Measurements from ENCODE around the gene TNS2.
"Not testable (repeated sequence)": the region's sequence is repeated elsewhere in the genome, so short reads cannot be mapped to it uniquely, and the experiment has no call there.

The TNS2 gene

DNA sequence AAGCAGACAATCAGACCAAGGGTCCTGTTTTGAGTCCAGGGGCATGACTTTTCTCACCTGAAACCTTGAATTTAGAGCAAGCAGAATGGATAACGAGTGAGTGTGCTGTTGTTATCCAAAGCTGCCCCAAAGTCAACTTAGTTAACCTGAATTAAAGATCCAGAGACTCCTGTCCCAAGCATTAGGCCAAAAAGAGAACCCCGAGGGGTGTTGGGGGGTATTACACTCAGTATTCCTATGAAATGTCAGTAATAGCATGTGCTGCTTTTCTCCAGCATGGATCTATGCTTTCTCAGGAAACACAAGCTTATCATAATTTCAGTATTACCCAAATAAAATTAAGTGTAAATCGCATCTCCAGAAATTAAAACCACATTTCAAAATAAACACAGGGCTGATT is 24.6 kb upstream of the TNS2 start:
- Histone ChIP-seq H3K9me3 (ENCODE audit: control insufficient read depth, insufficient read depth, low read depth, low read length) (no peaks in the 10 kb centered on the region), H3K4me1 (ENCODE audit: control insufficient read depth, insufficient read depth, low read length) (no peaks in the 10 kb centered on the region), H3K27ac (ENCODE audit: extremely low read depth, low read depth, low read length) (no peak overlapping the region), H3K4me3 (ENCODE audit: low read depth, low read length) (no peak overlapping the region), H3K36me3 (ENCODE audit: control insufficient read depth in 2 of 2, insufficient read depth in 1 of 2, low read length in 2 of 2) (peaks cover 84 to 87% of the 10 kb centered on the region in 2 experiments)
- CTCF ChIA-PET, result interaction anchor here (1.9 kb wide), 1 partner anchor 10 kb away, joined by 7 read pairs; no protein-coding TSS in a partner anchor
- POLR2A ChIA-PET, result interaction anchor here (1.8 kb wide), 1 partner anchor 22 kb away, joined by 4 read pairs; no protein-coding TSS in a partner anchor
- TF ChIP-seq BCL11B (tag by site-specific recombination; IDR thresholded peaks at IDR 0.05; ENCODE audit: low read depth) (no peak), ZSCAN4 (tag by site-specific recombination; IDR thresholded peaks at IDR 0.05) (no peak), ZEB2 (tag by site-specific recombination; IDR thresholded peaks at IDR 0.05) (no peak), ZNF24 (tag by site-specific recombination; IDR thresholded peaks at IDR 0.05) (no peak), ZNF654 (tag by site-specific recombination; IDR thresholded peaks at IDR 0.05; ENCODE audit: low read depth) (no peak), ZBTB21 (tag by site-specific recombination; IDR thresholded peaks at IDR 0.05) (no peak), ZNF792 (tag by site-specific recombination; IDR thresholded peaks at IDR 0.05) (no peak), ZNF302 (tag by site-specific recombination; IDR thresholded peaks at IDR 0.05; ENCODE audit: low read depth) (no peak), ZNF223 (tag by site-specific recombination; IDR thresholded peaks at IDR 0.05) (no peak), ZBTB1 (tag by site-specific recombination; IDR thresholded peaks at IDR 0.05) (no peak), SCRT2 (tag by site-specific recombination; IDR thresholded peaks at IDR 0.05) (no peak)
- TF ChIP-seq, protein P1, sequence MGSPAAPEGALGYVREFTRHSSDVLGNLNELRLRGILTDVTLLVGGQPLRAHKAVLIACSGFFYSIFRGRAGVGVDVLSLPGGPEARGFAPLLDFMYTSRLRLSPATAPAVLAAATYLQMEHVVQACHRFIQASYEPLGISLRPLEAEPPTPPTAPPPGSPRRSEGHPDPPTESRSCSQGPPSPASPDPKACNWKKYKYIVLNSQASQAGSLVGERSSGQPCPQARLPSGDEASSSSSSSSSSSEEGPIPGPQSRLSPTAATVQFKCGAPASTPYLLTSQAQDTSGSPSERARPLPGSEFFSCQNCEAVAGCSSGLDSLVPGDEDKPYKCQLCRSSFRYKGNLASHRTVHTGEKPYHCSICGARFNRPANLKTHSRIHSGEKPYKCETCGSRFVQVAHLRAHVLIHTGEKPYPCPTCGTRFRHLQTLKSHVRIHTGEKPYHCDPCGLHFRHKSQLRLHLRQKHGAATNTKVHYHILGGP (tag by site-specific recombination; IDR thresholded peaks at IDR 0.05), result no peak

- H3K27ac ChIP-seq (ENCODE audit: extremely low read depth, low read depth, low read length); H3K9me3 ChIP-seq (ENCODE audit: control insufficient read depth, insufficient read depth, low read depth, low read length); H3K4me1 ChIP-seq (ENCODE audit: control insufficient read depth, insufficient read depth, low read length); POLR2A ChIA-PET; H3K4me3 ChIP-seq (ENCODE audit: low read depth, low read length): not testable (repeated sequence)
- TF ChIP-seq ZNF362 (tag by site-specific recombination; IDR thresholded peaks at IDR 0.05), result 0 out of 2 replicates have a peak, but pooled peaks have one; percentile 61
- CTCF ChIA-PET, result interaction anchor here (0.6 to 1.9 kb wide), 2 partner anchors 11 to 17 kb away, joined by 3 to 8 read pairs; no protein-coding TSS in a partner anchor
- peaks cover 87 to 88% of the 10 kb centered on the region in 2 experiments for H3K36me3 ChIP-seq (ENCODE audit: control insufficient read depth in 2 of 2, insufficient read depth in 1 of 2, low read length in 2 of 2)
Observed at GRCh38 chr12:53027014-53027413, 22.9 kb upstream of the TNS2 start.

DNA sequence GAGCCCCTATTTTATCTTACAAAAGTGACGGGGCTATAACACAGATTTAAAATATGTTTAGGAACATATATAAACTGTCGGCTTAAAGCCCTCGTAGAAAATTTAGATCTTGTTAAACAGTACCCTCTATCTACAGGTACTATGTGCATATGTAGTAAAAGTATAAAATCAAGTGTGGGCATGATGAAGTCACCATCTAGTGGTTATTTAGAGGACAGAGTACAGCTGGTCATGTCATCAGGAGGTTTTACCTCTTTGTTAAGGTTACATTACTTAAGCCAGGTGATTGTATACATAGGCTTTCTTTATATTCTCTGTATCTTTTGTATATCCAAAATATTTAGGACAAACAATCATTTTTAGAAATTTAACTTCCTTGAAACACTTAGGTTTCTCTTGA is 18.2 kb upstream of the TNS2 start:
- no peaks in the 10 kb centered on the region for H3K4me1 ChIP-seq (ENCODE audit: control insufficient read depth, insufficient read depth, low read length)
- H3K27ac ChIP-seq (ENCODE audit: extremely low read depth, low read depth, low read length), result no peak overlapping the region
- peaks cover 85 to 89% of the 10 kb centered on the region in 2 experiments for H3K36me3 ChIP-seq (ENCODE audit: control insufficient read depth in 2 of 2, insufficient read depth in 1 of 2, low read length in 2 of 2)
- POLR2A ChIA-PET, result no interaction called here
- no peaks in the 10 kb centered on the region for H3K9me3 ChIP-seq (ENCODE audit: control insufficient read depth, insufficient read depth, low read depth, low read length)
- CTCF ChIA-PET, result interaction anchor here (0.8 to 1.3 kb wide), 4 partner anchors 17 to 147 kb away, joined by 3 to 5 read pairs (median 3); no protein-coding TSS in a partner anchor
- H3K4me3 ChIP-seq (ENCODE audit: low read depth, low read length), result no peak overlapping the region
- TF ChIP-seq ZNF707 (tag by site-specific recombination; IDR thresholded peaks at IDR 0.05), result no peak
- TF ChIP-seq ZNF558 (tag by site-specific recombination; IDR thresholded peaks at IDR 0.05), result no peak

DNA sequence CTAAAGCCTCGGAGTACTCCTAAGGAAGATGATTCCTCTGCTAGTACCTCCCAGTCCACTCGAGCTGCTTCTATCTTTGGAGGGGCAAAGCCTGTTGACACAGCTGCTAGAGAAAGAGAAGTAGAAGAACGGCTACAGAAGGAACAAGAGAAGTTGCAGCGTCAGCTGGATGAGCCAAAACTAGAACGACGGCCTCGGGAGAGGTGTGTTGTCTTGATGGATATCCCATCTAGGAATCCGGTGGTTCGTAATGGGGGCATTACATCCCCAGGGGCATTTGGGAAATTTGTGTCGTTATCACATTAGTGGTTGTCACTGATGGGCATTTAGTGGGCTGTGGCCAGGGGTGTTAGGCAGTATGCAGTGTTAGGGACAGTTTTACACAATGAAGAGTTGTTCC is 16.0 kb upstream of the TNS2 start:
- H3K27ac ChIP-seq (ENCODE audit: extremely low read depth, low read depth, low read length); H3K4me3 ChIP-seq (ENCODE audit: low read depth, low read length); POLR2A ChIA-PET; H3K4me1 ChIP-seq (ENCODE audit: control insufficient read depth, insufficient read depth, low read length); H3K9me3 ChIP-seq (ENCODE audit: control insufficient read depth, insufficient read depth, low read depth, low read length): not testable (repeated sequence)
- peaks cover 86 to 90% of the 10 kb centered on the region in 2 experiments for H3K36me3 ChIP-seq (ENCODE audit: control insufficient read depth in 2 of 2, insufficient read depth in 1 of 2, low read length in 2 of 2)
- CTCF ChIA-PET, result interaction anchor here (0.9 kb wide), 2 partner anchors 15 to 661 kb away, joined by 3 to 4 read pairs; no protein-coding TSS in a partner anchor
